GM18861 (cell line): Measurements from ENCODE around the gene IFT122.

ENCODE experiments used
- ATAC-seq: cut with Tn5 transposase; IDR thresholded peaks from one replicate; pipeline ENCODE4 v1.9.1; 2021; ENCODE audit not compliant: unreplicated experiment

IFT122 gene

DNA sequence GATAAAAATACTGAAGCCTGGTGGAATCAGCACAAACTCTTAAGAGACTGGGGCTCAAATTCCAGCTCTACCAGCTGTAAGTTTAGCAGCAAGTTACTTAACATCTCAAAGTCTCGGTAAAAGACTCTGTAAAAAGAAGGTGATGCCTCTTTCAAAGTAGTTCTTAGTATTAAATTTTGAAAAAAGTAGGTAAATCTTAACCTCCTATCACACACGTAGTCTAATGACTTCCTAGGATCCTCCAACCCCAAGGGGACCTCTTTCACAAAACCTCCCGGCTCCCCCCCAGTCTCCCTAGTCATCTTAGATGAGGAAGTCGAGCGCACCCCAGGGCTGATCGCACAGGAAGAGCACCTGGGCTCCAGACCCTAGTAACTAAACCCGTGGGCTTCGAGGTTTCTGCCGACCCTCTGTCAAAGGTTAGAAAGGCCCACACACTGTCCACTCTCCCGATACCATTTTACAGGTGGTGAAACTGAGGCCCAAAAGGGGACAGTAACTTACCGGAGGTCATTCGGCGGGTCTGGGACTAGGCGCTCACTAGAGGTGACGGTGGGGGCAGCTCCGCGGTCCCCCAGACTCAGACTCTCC is 703 bp upstream of the IFT122 start:
- no peak for ATAC-seq

DNA sequence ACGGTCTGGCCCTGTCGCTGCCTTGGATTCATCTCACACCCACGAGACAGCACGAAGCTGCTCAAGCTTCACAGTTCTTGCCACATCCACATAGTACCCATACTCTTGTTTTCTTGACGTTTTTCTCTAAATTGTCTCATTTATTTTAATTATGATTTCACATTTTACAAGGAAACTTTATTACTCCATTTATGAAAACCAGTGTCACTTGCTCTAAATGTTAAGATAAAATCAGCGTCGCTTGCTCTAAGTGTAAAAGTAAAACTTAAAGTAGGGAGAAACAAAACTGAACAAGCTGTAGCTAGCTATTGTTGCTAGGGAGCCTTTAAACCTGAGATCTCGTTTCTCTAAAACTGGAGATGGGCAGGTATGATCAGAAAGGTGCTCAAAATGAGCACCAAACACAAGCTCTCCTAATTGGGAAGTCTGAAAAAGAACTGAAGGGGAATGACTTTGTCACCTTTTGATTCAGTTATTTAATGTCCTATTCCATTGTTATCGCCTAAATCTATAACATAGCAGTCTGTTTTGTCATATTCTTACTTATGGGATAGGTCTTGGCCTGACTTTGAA is 680 bp downstream of the IFT122 start:
- no peak for ATAC-seq

DNA sequence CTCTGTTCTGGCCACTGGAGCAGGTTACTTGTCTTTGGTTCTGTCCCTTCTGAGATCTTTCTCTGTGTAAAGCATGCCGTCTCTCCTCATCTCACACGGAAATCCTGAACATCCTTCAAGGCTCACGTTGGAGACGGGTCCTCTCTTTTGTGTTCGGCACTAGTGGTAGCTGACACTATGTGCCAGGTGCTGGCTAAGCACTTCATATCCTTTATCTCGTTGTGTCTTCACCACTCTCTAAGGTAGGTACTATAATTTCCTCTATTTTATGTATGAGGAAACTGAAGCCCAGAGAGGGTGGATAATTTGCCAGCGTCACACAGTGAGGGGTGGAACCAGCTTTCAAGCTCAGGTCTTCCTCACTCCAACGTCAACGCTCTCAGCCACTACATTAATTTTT is 1.2 kb downstream of the IFT122 start:
- no peak for ATAC-seq

DNA sequence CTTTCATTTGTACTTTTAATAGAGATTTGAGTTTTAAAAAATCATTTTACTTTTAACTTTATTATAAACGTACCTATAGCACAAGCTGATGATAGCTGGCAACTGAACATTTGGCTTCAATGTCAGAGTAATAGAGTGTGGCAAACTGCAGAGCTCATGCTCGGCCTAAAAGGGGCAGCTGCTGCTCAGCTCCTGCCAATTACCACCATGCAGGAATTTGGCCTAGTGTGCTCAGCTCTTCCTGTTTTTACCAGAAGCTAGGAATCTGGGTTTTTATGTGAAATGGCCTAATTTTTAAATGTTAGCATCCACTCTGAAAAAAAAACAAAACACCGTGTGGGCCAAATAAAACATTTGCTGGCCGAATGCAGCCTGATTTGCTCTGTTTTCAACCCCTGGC is 1.8 kb downstream of the IFT122 start:
- ATAC-seq, result no peak

DNA sequence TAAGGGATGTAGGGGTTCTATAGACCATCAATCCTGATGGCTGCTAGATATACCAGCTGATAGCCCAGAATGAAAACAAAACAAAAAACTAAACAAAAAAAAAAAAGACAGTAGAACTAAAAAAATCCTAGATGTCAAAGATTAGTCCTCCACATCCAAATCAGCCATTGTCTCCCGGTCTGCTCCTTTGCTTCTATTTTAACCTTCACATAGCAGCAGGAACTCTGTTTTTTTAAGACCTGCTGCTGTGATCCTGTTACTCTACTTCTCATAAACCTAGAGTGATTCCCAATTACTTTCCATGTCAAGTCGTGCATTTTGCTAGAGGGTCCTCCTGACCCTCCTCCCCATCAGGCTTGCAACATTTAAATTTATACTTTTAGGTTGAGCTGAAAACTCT is 2.5 kb downstream of the IFT122 start:
- no peak for ATAC-seq

DNA sequence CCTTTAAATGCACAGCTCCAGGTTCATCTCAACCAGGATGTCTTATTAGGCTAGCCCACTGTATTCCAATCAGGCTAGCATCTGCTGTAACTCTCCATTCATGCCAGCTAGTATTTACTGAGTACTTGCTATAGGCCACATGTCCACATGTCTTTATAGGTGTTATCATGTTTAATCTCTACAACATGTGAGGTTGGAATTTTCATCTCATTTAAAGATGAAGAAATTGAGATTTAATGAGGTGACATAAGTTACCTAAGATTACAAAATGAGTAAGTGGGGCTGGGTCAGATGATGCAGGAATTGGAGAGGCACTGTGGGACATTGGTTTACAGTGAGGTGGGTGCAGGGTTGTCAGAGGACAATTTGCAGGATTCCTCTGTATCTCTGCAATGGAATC is 2.9 kb downstream of the IFT122 start:
- ATAC-seq, result no peak

DNA sequence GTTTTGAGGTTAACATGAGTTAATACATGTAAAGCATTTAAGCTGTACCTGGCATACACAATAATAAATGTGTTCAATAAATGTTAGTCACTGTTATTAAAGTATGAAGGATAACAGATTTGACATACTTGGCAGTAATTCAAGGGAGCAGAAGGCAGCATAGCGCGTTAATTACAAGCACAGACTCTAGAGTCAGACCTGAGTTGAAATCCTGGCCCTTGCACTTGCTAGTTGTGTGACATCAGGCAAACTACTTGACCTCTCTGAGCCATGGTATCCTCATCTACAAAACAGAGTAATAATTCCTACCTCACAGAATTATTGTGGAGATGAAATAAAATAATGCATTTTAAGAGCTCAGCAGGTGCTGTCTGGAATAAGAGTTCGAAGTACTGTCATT is 5.4 kb downstream of the IFT122 start:
- ATAC-seq, result no peak

DNA sequence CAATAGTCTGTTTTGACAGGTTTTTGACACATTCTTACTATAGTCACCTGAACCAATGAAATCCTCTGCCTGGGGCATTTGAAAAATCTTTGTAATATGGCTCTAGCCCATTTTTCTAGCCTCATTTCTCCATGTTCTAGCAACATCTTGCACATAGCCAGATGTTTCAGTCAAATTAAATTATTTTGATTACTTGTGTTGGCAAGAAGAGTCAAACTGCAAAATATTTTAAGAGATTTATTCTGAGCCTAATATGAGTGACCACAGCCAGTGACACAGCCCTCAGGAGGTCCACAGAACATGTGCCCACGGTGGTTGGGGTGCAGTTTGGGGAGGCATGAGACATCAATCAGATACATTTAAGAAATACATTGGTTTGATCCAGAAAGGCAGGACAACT is 6.9 kb downstream of the IFT122 start:
- no peak for ATAC-seq

DNA sequence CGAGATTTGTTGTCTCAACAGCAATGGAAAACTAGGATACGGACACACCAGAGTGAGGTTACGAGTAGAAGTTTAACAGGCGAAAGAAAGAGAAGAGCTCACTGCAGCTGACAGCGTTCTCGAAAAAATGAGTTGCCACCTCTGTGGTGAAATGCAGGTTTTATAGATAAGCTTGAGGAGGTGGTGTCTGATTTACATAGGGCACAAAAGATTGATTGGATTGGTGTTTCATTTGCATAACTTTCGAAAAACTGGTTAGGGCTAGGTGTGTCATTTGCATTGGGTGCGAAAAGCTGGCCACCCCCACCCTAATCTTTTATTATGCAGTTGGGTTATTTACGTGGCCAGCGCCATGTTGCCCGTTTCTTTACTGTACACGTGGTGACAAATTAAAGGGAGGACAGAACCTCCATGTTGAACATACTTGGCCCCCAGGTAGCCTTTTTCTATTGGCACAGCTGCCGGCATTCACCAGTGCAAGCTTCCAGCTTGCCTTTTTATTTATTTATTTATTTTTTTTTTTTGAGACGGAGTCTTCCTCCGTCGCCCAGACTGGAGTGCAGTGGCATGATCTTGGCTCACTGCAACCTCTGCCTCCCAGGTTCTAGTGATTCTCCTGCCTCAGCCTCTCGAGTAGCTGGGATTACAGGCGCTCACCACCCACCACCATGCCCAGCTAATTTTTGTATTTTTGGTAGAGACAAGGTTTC is 8.3 kb downstream of the IFT122 start:
- no peak for ATAC-seq

DNA sequence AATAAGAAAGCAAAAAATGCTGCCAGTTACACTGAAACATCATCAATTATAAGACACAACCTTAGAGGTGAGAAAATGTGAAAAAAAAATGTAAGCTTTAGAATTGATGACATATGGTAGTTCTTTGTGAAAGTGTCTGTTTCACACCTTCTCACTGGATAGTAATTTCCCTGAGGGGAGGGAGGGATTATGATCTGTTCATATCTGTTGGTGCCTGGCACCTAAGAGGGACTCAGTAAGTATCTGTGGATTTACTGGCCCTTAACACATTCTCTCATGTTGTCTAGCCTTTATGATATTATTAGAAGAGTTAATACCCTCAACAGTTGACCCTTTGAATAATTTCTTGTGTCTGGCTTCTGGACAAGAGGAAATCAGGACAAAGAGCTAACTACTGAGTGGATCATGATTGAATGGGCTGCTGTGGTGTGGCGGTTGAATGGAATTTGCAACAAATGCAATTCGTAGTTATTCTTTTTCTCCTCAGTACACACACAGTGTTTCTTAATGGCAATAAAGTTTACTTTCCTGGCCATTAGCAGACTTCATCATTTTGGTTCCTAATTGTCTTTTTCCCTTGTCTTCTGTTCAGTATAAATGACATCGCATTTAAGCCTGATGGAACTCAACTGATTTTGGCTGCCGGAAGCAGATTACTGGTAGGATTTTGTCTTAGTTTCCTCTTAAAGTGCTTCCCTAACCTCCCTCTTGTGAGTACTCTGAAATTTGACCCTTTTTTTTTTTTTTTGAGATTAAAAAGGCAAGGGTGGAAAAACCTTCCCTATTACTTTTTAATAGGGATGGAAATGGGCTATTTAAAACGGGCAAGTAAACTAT is 9.5 kb downstream of the IFT122 start:
- no peak for ATAC-seq

DNA sequence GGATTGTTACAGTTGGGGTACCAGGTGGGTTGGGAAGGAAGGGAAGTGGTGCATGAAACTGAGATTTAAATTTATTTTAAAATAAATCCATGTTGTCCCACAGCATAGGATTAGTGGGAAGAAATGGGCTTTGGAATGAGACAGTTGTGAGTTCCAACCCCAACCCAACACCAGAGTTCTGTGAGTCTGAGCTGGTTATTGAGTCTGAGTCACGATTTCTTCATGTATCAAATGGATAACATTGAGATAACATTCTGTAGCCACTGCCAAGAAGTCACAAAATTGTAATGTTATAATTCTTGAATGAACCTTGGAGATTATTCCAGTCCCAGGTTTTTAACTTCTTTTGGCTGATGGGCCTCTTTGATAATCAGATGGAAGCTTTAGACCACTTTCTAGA is 13.7 kb downstream of the IFT122 start:
- ATAC-seq, result no peak

DNA sequence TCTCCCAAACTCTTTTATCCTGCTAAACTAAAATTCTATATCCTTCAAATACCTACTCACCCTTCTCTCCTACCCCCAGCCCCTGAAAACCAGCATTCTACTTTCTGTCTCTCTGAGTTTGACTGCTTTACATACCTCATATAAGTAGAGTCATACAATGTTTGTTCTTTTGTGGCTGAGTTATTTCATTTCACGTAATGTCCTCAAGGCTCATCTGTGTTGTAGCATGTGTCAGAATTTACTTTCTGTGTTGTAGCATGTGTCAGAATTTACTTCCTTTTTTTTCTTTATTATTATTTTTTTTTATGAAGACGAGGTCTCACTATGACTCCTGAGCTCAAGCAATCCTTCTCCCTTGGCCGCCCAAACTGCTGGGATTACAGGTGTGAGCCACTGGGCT is 20.1 kb downstream of the IFT122 start:
- no peak for ATAC-seq

DNA sequence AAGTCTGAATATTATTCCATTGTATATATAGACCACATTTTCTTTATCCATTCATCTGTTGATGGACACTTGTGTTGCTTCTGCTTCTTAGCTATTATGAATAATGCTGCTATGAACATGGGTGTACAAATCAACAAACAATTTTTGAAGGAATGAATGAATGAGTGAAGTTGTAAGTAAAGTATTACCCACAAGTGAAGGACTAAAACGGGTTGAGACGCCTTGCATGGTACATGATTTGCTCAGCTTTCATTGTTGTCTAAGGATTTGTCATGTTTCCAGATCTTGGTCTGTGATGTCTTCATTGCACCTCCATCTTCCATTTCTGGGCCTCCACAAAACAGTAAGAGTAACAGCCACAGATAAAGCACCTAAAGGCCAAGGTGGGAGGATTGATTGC is 20.5 kb downstream of the IFT122 start:
- ATAC-seq, result no peak

DNA sequence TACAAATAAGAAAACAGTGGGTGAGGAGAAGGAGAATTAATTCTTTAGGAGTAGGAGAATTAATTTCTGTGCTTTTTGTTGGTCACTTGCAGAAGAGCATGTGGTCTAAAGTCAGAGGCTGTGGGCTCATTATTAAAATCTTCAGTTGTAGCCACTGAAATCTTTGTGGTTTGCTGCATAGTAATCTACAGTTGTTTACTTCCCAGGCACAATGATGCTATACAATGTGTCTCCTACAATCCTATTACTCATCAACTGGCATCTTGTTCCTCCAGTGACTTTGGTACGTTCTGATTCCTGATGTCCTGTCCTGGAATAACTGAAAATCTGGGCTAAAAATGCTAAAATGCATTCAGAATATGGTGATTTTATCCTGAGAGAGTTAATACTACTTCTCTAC is 21.0 kb downstream of the IFT122 start:
- ATAC-seq, result no peak

DNA sequence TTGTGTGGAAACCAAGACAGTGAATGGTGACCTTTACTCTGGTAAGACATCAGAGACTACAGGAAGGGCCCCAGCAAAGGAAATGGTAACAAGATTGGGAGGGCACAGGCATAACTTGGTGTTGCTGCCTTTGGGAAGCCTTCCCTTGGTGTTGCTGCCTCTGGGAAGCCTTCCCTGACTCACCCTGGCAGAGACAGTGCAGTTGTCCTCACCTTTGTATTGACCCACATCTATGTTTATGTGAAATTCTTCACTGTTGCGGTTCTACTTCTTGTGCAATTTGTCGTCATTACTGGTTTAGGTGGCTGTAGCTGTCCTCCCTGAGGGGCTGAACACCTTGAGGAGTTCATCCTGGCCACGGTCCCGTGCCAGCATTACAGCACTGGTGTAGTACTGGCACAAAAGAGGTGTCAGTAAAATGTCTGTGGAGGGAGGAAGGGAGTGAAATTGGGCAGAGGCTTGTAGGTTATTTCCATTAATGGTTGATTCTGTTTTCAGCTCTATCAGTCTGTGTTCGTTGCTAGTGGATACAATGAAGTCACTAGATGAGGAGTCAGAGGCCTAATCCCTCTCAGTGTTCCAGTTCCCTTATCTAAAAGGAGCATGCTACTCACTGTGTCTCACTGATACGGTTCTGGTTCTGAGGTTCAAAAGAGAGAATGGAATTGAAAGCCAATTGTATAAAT is 21.6 kb downstream of the IFT122 start:
- no peak for ATAC-seq

DNA sequence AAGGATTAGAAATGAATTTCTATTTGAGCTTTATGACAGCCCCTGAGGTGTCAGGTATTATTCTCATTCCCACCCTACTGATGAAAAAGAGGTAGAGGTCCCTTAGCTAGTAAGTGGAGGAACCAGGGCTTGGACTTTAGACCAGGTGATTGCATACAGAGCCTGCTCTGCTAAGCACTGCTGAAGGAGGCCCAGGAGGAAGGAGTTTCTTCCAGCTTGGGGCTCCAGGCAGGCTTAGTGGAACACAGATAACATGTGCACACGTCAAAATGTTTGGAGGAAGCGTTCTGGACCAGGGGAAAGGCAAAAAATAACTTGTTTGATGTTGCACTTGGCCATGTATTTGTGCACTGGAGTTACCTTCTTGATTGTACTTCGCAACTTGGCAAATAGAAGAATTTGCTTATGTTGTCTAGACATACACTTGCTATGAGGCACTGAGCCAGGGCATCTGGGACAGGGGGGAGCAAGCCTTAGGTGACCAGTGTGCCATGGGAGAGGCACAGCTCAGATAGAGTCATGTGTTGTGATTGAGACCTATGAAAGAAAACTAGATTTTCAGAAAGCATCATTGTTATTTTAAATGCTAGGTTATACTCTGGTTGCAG is 22.4 kb downstream of the IFT122 start:
- no peak for ATAC-seq

DNA sequence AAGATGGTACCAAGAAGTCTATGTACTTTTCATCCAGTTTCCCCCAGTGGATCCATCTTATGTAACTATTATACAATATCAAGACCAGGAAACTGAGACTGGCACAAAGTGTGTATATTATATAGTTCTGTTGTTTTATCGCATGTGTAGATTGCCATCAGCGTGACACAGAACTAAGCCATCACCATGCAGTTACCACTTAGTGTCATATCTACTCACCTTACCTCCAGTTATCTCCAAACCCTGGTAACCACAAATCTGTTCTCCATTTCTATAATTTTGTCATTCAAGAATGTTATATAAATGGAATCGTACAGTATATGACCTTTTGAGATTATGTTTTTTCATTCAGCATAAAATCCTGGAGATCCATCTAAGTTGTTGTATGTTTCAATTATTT is 23.1 kb downstream of the IFT122 start:
- no peak for ATAC-seq

DNA sequence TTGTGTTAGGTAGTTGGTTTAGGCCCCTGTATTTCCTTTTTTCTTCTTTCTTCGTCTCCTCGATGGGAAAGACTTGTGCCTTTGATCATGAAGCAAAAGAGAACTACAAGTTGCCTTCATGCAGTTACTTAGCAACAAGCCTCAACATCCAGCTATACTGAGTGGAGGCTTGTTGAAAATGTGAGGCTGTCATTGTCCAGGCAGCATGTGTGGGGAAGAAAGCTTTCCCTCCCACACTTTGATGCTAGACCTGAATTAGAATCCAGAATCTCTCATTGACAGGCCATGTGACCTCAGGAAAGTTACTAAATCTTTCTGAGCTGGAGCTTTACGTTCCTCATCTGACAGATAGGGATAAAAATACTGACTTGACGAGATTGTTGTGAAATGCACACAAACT is 23.7 kb downstream of the IFT122 start:
- ATAC-seq, result no peak

DNA sequence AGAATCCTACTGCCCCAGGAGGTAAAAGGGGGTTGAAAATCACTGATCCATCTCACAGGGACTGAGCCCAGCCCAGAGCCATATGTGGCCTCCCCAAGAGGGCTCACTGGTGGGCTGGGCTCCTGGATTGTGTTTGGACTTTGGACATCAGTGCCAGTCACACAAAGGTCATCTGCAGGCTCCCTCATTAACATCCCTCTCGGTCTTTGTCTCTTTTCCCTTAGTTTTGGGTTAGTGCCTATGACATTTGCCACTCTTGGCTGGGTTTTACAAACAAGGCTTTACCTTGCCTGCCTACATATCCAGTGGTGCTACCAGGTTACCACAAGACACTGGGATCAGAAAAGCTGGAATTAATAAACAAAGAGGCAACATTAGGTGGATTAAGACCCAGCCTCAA is 27.9 kb downstream of the IFT122 start:
- ATAC-seq, result no peak

DNA sequence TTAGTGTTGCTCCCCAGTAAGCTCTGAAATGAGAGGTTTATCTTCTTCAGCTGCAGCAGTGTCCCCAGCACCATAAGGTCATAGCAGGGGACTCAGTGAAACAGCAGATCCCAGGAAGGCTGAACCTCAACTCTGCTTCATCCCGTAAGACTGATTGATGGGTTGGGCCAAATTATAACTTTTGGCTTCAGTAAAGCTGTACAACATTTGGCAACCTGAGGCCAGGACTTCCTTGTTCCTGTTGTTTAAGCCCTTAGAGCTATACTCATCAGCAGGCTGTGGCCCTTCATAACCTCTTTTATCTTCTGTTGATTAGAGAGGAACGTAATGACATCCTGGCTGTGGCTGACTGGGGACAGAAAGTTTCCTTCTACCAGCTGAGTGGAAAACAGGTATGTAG is 29.0 kb downstream of the IFT122 start:
- no peak for ATAC-seq

DNA sequence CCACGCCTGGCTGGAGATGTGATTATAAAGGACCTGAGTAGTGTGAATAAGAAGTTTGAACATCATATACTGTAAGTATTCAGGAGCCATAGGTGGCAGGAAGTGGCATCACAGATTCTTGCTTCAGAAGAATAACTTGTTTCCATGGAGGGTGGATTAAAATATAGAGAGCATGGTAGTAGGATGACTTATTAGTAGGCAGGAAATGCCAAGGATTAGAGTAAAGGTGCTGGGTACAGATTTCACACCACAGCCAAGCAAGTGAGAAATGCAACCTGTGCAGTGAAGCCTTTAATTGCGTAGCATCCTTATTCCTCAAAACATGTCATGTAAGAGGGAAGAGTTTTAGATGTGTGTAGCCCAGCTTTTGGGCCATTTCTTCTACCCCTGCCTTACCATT is 30.8 kb downstream of the IFT122 start:
- no peak for ATAC-seq
